ENCODE data around the gene GPANK1.

- TF ChIP-seq CTCF (conservative IDR thresholded peaks at IDR 0.05; ENCODE audit: low read depth, low read length) (no peak), EZH2 (IDR thresholded peaks at IDR 0.05; ENCODE audit: borderline replicate concordance, low read depth, low read length, poor library complexity, severe bottlenecking) (no peak)
Measured at GRCh38 chr6:31621320-31621939, 43.4 kb downstream of the GPANK1 start.

All from A673 (cell line).